GM20431 (cell line): ENCODE data around the gene CLEC16A.

Source experiments
- in situ Hi-C: fragments of 300-500 bp; cut with MseI, MboI; formaldehyde crosslinking; loops from one replicate; pipeline ENCODE4 v1.15.0; 2020; ENCODE audit warnings: low sequenced_read_pairs; ENCODE audit not compliant: unreplicated experiment

Gene CLEC16A

GRCh38 chr16:11024333-11025053, 80.1 kb downstream of the CLEC16A start:
- in situ Hi-C loops: no loop called here

GRCh38 chr16:11025120-11025531, 80.8 kb downstream of the CLEC16A start:
- in situ Hi-C loops: no loop called here

DNA sequence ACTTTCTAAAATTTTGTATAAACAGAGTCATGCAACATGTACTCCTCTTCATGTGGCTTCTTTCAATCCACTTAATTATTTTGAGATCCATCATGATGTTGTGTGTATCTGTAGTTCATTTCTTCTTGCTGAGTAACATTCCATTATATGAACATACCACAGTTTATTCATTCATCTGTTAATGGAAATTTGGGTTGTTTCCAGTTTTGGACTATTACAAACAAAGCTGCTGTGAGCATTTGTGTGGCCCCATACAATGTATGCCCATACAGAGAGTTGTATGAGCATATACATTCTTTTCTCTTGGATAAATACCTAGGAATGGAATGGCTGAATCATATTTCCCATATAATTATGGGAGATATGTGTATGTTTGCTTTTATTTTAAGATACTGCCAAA, 85.6 kb downstream of the CLEC16A start:
- in situ Hi-C loops: no loop called here

- in situ Hi-C loops: no loop called here
These were observed 86.7 kb downstream of the CLEC16A start for GRCh38 chr16:11030990-11031510.

DNA sequence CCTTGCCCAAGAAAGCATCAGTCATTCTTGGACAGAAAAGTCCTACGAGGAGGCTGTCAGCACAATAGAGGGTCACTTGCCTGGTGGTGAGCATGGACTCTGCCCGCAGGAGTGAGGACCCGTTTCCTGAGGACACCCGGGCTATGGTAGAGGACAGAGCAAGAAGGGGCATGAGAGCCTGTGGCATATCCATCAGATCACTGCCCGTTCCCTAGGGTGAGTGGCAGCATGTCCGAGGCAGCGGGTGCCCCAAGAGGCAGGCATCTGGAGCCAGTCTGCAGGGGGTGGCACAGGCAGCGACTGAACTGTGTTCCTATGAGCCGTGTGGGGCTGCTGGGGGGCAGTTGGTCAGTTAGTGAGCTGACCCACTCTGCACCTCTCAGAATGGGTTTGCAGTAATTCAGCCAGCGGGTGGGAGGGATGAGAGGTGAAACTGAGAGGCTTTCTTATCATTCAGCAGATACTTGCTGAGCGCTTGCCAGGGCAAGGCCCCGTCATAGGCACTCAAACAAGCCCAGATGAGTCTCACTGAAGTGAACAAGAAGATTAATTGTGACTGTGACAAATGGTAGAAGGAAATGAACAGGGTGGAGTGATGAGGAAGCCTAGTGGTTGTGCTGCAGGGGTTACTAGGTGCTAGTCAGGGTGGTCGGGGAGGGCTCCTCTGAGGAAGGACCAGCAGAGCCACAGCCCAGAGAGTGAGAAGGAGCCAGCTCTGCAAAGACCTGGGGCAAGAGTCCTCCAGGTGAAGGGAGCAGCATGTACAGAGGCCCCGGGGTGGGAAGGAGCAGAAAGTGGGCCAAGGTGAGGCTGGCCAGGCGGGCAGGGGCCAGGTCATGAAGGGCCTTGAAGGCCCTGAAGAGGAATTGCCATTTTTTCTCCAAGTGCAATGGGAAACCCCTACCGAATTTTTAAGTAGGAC, 87.9 kb downstream of the CLEC16A start:
- in situ Hi-C loops: no loop called here

- in situ Hi-C loops: no loop called here
These were observed 88.5 kb downstream of the CLEC16A start for GRCh38 chr16:11032922-11033291.

- in situ Hi-C loops: no loop called here
These were observed 89.5 kb downstream of the CLEC16A start for GRCh38 chr16:11033629-11034420.

DNA sequence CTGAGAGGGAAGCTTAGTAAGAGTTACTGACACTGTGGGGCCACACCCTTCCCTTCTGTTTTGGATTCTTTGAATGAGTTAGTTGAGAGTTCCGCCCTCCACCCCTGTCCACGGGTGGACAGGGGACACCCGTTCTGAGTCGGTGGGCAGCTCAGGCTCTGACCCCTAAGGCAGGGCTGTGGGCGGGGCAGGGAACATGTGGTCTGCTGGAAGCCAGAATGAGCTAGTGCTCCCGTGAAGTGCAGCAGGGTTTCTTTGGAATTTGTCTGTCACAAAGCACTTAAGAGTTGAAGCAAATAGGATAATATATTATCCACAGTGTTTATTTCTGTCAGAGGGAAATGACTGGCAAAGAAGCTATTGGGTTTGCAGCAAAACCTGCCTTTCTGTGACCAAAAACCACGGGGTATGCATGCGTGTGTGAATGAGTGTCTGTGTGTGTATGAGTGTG, 90.1 kb downstream of the CLEC16A start:
- in situ Hi-C loops: no loop called here

GRCh38 chr16:11035096-11035495, 90.7 kb downstream of the CLEC16A start:
- in situ Hi-C loops: no loop called here

- in situ Hi-C loops: no loop called here
These were observed 91.7 kb downstream of the CLEC16A start for GRCh38 chr16:11036040-11036439.

GRCh38 chr16:11036868-11037410, 92.6 kb downstream of the CLEC16A start:
- in situ Hi-C loops: no loop called here

DNA sequence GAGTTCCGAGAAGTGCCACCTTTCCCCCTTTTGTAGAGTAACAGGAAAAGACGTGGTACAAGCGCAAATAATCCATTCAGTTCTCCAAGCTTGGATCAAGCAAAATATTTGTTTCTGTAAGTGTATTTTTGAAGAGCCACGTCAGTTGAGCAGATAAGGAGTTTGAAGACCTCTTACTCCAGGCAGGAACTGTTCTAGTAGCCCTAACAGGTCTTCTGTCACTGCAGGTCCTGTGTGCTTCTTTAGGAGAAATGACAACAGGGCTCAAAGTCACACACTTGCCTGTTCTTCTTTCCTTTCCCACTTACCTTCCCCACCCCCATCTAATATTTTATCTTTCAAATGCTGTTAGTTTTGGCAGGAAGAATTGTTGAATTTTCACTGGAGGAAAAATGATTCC, 93.9 kb downstream of the CLEC16A start:
- in situ Hi-C loops: no loop called here

DNA sequence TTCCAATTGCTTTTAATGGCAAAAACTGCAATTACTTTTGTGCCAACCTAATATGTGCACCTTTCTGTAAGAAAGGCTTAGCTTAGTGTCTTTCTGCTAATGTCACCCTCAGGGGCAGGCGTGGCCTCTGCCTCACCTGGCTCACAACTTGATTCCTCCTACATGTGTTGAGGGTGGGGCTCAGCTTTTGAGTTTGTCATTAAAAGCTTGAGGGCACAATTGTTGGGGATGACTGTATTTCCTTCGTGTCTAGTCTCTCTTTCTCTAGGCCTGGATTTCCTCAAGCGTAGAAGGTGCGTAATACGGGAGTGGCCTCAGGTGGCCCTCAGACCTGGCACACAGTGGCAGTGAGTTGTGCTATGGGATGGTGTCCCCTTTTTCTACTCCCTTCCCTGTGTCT, 94.4 kb downstream of the CLEC16A start:
- in situ Hi-C loops: no loop called here

DNA sequence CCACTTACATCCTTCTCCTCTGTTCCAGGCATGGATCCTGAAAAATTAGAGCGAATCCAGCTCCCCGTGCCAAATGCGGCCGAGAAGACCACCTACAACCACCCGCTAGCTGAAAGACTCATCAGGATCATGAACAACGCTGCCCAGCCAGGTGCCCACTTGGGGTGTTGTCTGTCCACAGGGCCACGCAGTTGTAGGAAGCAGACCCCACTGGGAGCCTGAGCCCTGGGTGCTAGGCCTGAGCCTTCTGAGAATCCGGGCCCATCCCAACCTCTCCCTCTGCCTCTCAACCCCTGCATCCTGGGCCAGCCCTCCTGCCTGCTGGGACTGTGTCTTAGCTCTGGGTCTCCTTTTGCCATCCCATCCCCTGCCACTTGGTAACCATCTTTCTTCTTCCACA, 95.4 kb downstream of the CLEC16A start:
- in situ Hi-C loops: no loop called here

- in situ Hi-C loops: no loop called here
These were observed 97.8 kb downstream of the CLEC16A start for GRCh38 chr16:11042191-11042590.

DNA sequence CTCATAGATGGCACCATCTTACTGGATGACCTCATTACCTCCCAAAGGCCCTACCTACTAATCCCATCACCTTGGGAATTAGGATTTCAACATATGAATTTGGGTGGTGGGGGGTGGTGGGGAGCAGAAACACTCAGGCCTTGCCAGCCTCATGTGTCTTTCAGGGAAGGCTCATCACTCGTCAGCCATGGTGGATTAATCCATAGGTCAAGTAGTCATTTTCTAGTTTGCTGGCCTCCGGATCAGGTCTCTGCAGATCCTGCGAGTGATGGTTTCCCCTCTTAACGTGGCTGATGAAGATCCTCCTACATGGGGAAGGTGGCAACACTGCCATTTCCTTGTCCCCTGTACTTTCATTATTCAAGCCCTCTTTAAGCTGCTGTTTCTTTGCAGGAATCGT, 101.1 kb downstream of the CLEC16A start:
- in situ Hi-C loops: no loop called here

DNA sequence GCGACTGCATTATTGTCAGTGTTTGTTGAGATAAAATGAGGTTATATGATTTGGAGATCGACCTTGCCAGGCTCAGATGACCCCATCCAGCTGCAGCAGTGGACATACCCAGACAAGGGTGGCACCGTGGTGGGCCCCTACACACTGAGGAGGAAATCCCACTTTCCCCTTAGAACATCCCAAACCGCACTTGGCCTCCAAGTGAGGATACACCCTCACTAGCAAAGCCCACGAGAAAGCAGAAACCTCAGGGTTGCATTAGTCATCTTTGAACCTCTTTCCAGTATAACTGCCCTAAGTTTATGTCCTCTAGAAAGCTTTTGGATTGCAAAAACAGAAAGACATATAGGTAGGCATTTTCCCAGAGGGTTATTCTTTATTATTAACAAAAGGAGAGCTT, 101.5 kb downstream of the CLEC16A start:
- in situ Hi-C loops: no loop called here

DNA sequence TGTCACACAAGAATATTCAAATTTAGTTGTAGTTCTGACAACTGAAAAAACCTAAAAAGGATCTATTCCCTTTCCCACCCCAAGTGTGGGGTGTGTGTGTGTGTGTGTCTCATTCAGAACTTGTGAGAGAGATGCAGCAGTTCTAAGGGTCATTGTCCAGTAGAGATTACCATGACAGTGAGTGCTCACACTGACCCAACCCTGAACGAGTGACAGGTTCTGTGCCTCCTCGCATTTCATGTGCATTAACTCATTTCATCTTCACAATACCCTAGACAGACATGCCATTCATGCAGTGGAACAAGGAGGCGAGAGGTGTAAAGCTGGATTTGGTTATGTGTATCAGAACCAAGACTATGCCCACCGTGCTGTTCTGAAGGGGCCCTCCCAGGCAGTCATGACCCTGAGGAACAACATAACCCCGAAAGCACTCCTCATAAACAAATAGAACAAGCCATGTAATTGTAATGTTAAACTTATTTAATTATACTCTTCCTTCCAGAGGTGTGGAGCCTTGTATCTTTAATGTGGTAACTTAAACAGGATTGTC, 102.1 kb downstream of the CLEC16A start:
- in situ Hi-C loops: no loop called here

DNA sequence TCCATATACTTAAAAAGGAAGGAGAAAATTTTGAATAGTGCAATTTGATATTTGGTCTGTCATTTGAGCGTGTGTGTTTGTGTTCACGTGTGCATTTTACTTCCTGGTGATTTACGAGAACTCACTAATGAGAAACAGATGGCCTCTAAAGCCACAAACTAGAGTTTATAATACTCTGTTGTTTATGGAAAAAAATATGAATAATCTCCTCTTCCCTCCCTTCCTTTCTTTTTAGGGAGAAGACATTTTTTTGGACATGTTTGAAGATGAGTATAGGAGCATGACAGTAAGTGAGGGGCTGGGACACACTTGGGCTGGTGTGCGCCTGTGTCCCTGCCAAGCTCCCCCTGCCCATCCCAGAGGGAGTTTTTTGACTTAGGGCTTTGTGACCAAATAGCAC, 102.7 kb downstream of the CLEC16A start:
- in situ Hi-C loops: no loop called here
